Activated CD8-positive, alpha-beta memory T cell treated with anti-CD3 and anti-CD28 coated beads for 36 hours (primary cell): Measurements from ENCODE around the gene LRRC3. TPM values are rescaled to one million over a fixed set of nuclear protein-coding genes. Genes with fewer than 3 reads are reported as not detected.
"Not testable (repeated sequence)": the region's sequence is repeated elsewhere in the genome, so short reads cannot be mapped to it uniquely, and the experiment has no call there.

ENCODE experiments used
- CTCF ChIA-PET: fragments of 350-600 bp; sonication (Branson Sonifier 250); formaldehyde crosslinking; loops from one replicate; lab custom pipeline; 2021; ENCODE audit warnings: antibody characterized with exemption; lab: Charles Lee
- POLR2A ChIA-PET: fragments of 350-600 bp; sonication (Branson Sonifier 250); formaldehyde crosslinking; loops from one replicate; lab custom pipeline; 2021; ENCODE audit warnings: antibody characterized with exemption; lab: Charles Lee
- total RNA-seq, 2 experiments: library from RNA; stranded (reverse); gene quantifications; one replicate each; pipeline ENCODE4 v1.2.3, GENCODE V29; 2021

Gene LRRC3, protein sequence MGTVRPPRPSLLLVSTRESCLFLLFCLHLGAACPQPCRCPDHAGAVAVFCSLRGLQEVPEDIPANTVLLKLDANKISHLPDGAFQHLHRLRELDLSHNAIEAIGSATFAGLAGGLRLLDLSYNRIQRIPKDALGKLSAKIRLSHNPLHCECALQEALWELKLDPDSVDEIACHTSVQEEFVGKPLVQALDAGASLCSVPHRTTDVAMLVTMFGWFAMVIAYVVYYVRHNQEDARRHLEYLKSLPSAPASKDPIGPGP
- 1 to 10 TPM; 1.0 TPM for total RNA-seq

DNA sequence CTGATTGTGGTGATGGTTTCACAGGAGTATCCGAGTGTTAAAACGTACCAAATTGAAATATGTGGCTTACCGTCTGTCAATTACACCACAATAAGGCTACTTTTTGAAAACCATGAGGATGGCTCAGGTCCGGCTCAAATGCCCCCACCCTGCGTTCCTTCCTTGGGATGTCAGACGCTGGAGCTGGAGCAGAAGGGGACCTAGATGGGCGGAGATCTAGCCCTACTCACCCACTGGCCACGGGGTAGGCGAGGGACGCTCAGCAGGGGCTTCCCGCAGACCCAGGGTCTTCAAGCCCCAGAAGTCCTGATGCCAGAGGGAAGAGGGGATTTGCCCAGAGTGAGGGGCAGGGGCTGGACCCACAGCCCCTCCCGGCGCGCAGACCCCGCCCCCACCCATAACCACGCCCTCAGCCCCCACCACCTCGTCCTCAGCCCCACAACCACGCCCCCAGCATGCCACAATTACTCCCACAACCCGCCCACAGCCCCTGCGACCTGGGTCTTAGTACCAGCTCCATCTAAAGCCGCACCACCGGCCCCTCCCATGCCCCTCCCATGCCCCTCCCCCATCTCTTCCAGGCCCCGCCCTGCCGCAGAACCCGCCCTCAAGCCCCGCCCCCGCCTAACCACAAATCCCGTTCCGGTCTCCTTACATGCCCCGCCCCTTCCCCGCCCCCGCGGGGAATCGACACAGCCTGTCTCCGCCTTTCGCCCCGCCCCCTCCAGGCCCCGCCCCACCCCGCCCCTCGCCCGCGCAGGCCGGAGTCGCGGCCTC lies at the start of gene LRRC3:
TSS of gene LRRC3 (plus strand) at position 764 of the 777 bp plus-strand sequence. CDS start 1,135 bp downstream, outside the sequence.
- CTCF ChIA-PET, result interaction anchor here (1.5 kb wide), 1 partner anchor 116 kb away, joined by 5 read pairs; the partner anchor contains the start of gene CFAP410
- POLR2A ChIA-PET, result interaction anchor here (0.9 kb wide), 1 partner anchor 114 kb away, joined by 3 read pairs; no protein-coding TSS in a partner anchor

GRCh38 chr21:44405948-44406872 lies 49.1 kb upstream of the LRRC3 start:
- CTCF ChIA-PET, result no interaction called here

DNA sequence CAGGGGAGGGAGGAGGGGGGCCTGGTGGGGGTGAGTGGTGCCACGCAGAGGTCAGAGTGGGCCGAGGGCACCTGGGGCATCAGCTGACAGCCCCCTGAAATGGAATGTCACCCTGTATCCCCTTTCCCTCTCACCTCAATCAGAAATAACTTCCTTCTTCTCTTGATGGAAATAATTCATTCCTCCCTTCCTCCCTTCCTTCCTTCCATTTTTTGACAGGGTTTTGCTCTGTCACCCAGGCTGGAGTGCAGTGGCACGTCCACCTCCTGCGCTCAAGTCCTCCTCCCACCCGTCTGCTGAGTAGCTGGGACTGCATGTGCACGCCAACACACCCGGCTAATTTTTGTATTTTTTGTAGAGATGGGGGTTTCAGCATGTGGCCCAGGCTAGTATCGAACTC lies 48.4 kb upstream of the LRRC3 start:
- CTCF ChIA-PET, result interaction anchor here (0.7 kb wide), 1 partner anchor 387 kb away, joined by 6 read pairs; no protein-coding TSS in a partner anchor

More at GRCh38 chr21:44405948-44406872, 49.1 kb upstream of the LRRC3 start:
- POLR2A ChIA-PET, result no interaction called here

GRCh38 chr21:44407493-44407892 lies 47.8 kb upstream of the LRRC3 start:
- ChIA-PET CTCF (interaction anchor here (0.6 to 0.7 kb wide), 2 partner anchors 386 to 693 kb away, joined by 3 to 6 read pairs; no protein-coding TSS in a partner anchor), POLR2A (interaction anchor here (0.6 to 0.7 kb wide), 2 partner anchors 395 to 1623 kb away, joined by 5 to 6 read pairs; partner anchors contain the start of gene TRAPPC10)

More for the DNA sequence above, 48.4 kb upstream of the LRRC3 start:
- POLR2A ChIA-PET, result no interaction called here

DNA sequence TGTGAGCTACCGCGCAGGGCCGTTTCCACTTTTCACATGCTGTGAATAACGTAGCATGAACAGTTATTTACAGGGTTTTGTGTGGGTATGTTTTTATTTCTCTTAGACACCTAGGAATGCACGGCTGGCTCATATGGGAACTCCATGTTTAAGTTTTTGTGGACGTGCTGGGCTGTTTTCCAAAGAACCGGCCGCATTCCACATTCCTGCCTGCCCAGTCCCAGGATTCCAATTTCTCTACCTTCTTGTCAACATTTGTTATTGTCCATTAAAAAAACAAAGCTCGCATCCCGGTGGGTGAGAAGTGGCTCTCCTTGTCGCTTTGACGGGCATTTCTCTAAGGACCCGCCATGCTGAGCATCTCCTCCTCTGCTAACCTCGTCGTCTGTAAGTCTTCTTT lies 47.1 kb upstream of the LRRC3 start:
- ChIA-PET CTCF (interaction anchor here (0.7 kb wide), 1 partner anchor 67 kb away, joined by 4 read pairs; no protein-coding TSS in a partner anchor), POLR2A (no interaction called here)

DNA sequence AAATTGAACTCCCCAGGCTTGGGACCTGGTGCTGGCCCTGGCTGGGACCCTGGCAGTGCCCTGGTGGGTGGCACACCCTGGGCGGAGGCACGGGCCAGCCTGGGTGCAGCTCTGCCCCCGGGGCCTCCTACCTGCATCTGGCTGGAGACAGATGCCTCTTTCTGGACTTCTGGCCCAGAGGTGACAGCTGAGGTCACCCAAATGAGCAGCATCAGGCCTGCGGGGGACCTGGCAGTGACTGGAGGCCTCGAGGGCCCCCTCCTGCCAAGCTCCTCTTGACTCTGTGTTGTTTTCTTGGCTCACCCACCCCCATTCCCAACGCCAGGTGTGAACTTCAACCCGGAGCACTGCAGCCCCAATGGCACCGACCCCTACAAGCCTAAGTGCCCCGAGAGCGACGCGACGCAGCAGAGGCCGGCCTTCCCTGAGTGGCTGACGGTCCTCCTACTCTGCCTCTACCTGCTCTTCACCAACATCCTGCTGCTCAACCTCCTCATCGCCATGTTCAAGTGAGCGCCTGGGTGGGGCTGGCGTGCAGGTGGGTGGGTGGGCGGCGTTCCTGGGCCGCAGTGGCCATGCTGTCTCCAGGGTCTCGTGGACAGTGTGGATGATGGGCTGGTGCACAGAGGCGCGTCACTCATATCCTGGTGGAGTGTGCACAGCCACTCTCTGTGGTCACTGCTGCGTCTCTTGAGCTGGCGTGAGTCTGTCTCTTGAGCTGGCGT lies 41.6 kb upstream of the LRRC3 start:
- ChIA-PET CTCF (no interaction called here), POLR2A (no interaction called here)

- ChIA-PET POLR2A (no interaction called here), CTCF (no interaction called here)
Measured at GRCh38 chr21:44414291-44415072, 40.8 kb upstream of the LRRC3 start.

DNA sequence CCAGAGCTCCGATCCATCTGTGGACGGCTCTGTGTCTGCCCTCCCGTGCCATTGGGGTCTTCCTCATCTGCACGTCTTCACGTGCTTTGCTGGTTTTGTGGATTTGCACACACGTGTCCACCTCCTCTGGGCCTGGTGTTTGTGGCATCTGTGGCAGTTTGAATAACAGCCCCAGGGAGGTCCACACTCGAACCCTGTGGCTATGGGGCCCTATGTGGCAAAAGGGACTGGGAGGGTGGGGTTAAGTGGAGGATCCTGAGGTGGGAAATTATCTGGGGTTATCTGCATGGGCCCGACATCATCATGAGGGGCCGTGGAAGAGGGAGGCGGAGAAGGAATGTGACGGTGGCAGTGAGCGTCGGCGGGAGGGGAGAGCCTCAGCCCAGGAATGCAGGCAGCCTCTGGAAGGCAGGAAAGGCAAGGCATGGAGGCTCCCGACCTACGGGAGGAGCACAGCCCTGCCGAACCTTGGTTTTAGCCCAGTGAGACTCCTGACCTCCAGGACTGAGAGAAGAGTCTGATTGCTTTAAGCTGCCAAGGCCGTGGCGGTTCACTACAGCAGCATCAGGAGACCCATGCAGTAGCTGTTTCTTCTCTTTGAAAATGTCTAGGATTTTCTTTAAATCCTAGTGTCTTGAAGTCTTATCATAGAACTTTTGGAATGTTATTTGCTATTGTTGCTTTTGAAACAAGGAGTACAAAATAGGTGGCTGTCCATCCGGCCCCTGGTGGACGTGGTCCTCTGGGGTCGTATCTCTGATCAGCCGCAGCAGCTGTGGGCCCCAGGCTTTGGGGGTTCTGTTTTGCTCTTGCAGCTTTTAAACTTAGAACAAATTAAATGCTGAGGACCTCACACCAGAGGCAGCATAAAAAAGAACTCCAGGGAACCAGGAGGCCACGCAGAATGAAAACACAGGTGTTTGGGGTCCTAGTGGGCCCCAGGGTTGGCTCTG lies 40.0 kb upstream of the LRRC3 start:
- ChIA-PET CTCF (no interaction called here), POLR2A (no interaction called here)

- CTCF ChIA-PET, result no interaction called here
- POLR2A ChIA-PET, result no interaction called here
Measured at GRCh38 chr21:44416193-44416592, 39.1 kb upstream of the LRRC3 start.

- POLR2A ChIA-PET, CTCF ChIA-PET: not testable (repeated sequence)
Measured at GRCh38 chr21:44417621-44418107, 37.6 kb upstream of the LRRC3 start.

- ChIA-PET POLR2A (no interaction called here), CTCF (no interaction called here)
Measured at GRCh38 chr21:44418108-44418875, 37.0 kb upstream of the LRRC3 start.

DNA sequence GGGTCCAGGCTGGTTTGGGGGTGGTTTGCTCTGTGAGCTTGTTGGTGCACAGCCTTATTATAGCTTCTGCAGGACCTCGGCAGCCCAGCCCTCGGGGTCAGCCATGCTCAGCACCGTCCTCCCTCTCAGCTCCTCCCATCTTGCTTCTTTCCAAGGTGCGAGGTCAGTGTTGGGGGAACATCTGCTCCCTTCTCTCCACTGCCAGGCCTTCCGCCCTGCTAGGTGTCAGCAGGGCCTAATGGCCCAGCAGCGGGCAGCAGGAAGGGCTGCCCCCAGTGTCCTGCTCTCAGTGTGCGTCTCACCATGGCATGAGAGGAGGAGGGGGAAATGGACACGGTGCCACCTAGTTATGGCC lies 36.5 kb upstream of the LRRC3 start:
- POLR2A ChIA-PET, result no interaction called here
- CTCF ChIA-PET, result no interaction called here

DNA sequence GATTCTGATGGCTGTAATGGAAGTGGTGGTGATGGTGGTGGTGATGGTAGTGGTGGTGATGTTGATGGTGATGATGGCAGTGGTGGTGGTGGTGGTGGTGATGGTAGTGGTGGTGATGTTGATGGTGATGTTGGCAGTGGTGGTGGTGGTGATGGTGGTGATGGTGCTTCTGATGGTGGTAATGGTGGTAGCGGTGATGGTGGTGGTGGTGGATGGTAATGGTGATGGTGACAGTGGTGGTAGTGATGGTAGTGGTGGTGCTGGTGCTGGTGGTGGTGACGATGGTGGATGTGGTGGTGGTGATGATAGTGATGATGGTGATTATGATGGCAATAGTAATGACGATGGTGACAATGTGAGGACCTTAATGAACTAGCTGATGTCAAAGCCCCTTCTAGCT lies 35.6 kb upstream of the LRRC3 start:
- ChIA-PET CTCF (no interaction called here), POLR2A (no interaction called here)

GRCh38 chr21:44420416-44421205 lies 34.7 kb upstream of the LRRC3 start:
- POLR2A ChIA-PET, result no interaction called here
- CTCF ChIA-PET, result no interaction called here
